ENCODE measurements around the gene MOCS2. TPM values are rescaled to one million over a fixed set of nuclear protein-coding genes. Genes with fewer than 3 reads are reported as not detected.

MOCS2 gene
- total and polyA plus RNA-seq, 10 of the 15 experiments (the other 5 are each of a cell fraction or from before 2014, with no cell fraction given) = 11.0 to 27.4 (median 22.5) TPM

GRCh38 chr5:53087171-53087570, 22.4 kb downstream of the MOCS2 start:
- H3K36me3 ChIP-seq (ENCODE audit: control insufficient read depth in 2 of 2, insufficient read depth in 2 of 2, low read length in 1 of 2) = no peaks in the 10 kb centered on the region
- H3K4me1 ChIP-seq (ENCODE audit: control insufficient read depth, insufficient read depth, low read length) = peaks cover 11% of the 10 kb centered on the region
- H3K9me3 ChIP-seq (replicated peaks; ENCODE audit: control insufficient read depth, insufficient read depth, low read length) = no peaks in the 10 kb centered on the region
- no peak overlapping the region for H3K9ac ChIP-seq (ENCODE audit: control insufficient read depth, insufficient read depth, low read length)
- FAIRE-seq = no peak
- TF ChIP-seq PAX8 (IDR thresholded peaks at IDR 0.05) (no peak), SREBF1 (IDR thresholded peaks at IDR 0.05; ENCODE audit: low read length) (no peak), CBX3 (IDR thresholded peaks at IDR 0.05; ENCODE audit: borderline replicate concordance, low read depth) (no peak), ZNF687 (IDR thresholded peaks at IDR 0.05) (no peak), IRF3 (IDR thresholded peaks at IDR 0.05) (no peak), NBN (IDR thresholded peaks at IDR 0.05) (no peak), CEBPB (IDR thresholded peaks at IDR 0.05; ENCODE audit: borderline replicate concordance in 1 of 2, low read depth in 2 of 2, low read length in 2 of 2) (no peak), ZNF622 (IDR thresholded peaks at IDR 0.05) (no peak)
- SMC1A ChIA-PET (ENCODE audit: uncharacterized antibody, unreplicated experiment) = interaction anchor here (0.8 to 1.4 kb wide), 2 partner anchors 172 to 1221 kb away, joined by 3 to 4 read pairs; no protein-coding TSS in a partner anchor
- intact Hi-C loops (cut with micrococcal nuclease; ENCODE audit: unreplicated experiment) = no loop called here
- no peaks in the 10 kb centered on the region for H4K20me1 ChIP-seq (ENCODE audit: control insufficient read depth, insufficient read depth)
- no peak for DNase-seq (ENCODE audit: low read depth, low spot score)
- no peak for ATAC-seq
- no peak overlapping the region for H3K27ac ChIP-seq (ENCODE audit: control insufficient read depth, insufficient read depth)
- POLR2A ChIA-PET = interaction anchor here (0.6 kb wide), 1 partner anchor 134 kb away, joined by 8 read pairs; no protein-coding TSS in a partner anchor
- RAD21 ChIA-PET (ENCODE audit: unreplicated experiment) = no interaction called here
- CTCF ChIA-PET = interaction anchor here (1.6 to 7.7 kb wide), 2 partner anchors 9 to 138 kb away, joined by 5 to 66 read pairs; no protein-coding TSS in a partner anchor
- in situ Hi-C loops (cut with MboI) = no loop called here
- 18% methylated on average over 1 of the region's 1 CpG for WGBS (ENCODE audit: insufficient coverage, insufficient replicate concordance, low lambda C conversion rate, missing lambda C conversion rate)
- no peak overlapping the region for H2AFZ ChIP-seq (ENCODE audit: control insufficient read depth, low read depth, low read length)
- H3K79me2 ChIP-seq (ENCODE audit: control insufficient read depth, insufficient read depth, low read length) = no peaks in the 10 kb centered on the region
- no TSS peak for BruUV-seq (replicated peaks)
- no peak overlapping the region for H3K4me3 ChIP-seq
- no peaks in the 10 kb centered on the region for H3K27me3 ChIP-seq (replicated peaks in 1 of 2; ENCODE audit: control insufficient read depth in 2 of 2, insufficient read depth in 2 of 2, low read length in 1 of 2)
- H3K4me2 ChIP-seq (ENCODE audit: control insufficient read depth, insufficient read depth) = no peak overlapping the region
